NCI-H526 treated with DMSO at 0.1 percent for 48 hours (cell line): Measurements from ENCODE around the gene MRC2.
"Not testable (repeated sequence)": the region's sequence is repeated elsewhere in the genome, so short reads cannot be mapped to it uniquely, and the experiment has no call there.

Experiments used
- DNase-seq: peaks from one replicate; lab custom pipeline; 2025; lab: John Stamatoyannopoulos, UW

MRC2 gene

DNA sequence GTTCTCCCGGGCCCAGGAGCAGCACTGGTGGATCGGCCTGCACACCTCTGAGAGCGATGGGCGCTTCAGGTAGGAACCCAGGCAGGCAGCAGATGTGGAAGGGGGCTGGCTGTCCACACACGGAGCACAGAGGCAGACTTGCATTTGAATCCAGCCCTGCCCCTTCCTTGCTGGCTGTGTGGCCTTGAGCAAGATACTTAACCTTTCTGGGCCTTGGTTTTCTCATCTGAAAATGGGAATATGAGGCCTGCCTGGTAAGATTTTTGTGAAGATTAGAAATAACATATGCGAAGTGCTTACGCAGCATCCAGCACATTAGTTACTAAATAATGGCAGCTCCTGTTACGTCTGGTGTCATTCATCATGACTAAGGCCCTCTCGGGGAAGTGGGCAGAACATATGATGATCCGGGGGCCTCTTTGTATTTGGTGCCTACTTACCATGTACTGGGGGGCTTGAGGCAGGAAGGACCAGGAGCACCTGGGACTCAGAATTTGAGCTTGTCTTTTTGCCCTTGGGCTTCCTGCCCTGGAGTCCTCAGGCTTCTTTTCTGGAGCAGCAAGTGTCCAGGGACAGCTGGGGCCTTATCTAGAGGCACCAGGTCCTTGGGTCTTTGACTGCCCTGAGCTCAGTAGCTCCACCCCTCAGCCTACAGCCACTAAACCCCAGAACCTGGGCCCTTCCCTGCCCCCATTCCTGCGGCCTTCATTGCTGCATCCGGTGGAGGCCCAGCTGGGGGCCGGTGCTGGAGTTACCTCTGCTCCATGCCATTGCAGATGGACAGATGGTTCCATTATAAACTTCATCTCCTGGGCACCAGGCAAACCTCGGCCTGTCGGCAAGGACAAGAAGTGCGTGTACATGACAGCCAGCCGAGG lies 53.8 kb downstream of the MRC2 start:
- no peak for DNase-seq

GRCh38 chr17:62681939-62682381 lies 54.5 kb downstream of the MRC2 start:
- no peak for DNase-seq

GRCh38 chr17:62684179-62684578 lies 56.7 kb downstream of the MRC2 start:
- no peak for DNase-seq

GRCh38 chr17:62687997-62688396 lies 60.5 kb downstream of the MRC2 start:
- DNase-seq: no peak

DNA sequence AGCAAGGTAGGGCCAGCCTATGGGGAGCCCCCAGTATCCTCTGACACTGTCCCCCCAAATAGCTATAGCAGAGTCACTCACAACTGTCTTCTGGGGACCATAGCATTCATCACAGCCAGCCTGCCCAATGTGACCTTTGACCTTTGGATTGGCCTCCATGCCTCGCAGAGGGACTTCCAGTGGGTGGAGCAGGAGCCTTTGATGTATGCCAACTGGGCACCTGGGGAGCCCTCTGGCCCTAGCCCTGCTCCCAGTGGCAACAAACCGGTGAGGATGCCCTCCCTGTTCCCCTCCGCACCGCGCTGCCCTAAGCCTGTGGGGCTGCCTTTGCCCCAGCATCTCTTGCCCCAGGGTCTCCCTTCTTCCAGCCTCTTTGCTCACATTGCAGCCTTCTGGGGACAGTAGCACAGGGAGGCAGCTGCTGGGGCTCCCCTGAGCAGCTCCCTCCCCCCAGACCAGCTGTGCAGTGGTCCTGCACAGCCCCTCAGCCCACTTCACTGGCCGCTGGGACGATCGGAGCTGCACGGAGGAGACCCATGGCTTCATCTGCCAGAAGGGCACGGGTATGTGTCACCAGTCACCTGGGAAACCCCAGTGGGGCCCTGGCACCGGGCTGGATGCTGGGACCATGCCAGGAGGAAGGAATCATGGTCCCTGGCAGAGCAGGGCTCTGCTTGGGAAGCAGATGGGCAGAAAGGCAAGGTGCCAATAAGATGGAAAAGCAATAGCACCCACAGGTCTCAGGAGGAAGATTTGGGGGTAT lies 61.1 kb downstream of the MRC2 start:
- no peak for DNase-seq

DNA sequence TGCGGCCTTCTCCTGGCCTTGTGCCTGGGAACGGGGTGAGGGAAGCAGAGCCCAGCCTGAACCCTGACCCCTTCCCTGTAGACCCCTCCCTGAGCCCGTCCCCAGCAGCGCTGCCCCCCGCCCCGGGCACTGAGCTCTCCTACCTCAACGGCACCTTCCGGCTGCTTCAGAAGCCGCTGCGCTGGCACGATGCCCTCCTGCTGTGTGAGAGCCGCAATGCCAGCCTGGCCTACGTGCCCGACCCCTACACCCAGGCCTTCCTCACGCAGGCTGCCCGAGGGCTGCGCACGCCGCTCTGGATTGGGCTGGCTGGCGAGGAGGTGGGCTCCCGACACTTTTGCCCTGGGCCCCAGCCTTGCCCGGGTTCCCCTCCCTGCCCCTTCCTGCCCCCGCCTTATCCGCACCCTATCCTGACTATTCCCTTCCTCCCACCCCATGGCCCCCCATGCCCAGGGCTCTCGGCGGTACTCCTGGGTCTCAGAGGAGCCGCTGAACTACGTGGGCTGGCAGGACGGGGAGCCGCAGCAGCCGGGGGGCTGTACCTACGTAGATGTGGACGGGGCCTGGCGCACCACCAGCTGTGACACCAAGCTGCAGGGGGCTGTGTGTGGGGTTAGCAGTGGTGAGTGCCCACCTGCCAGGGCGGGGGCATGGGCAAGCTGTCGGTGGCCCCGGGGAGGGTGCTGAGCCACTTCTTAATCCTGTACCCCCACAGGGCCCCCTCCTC lies 62.1 kb downstream of the MRC2 start:
- no peak for DNase-seq

DNA sequence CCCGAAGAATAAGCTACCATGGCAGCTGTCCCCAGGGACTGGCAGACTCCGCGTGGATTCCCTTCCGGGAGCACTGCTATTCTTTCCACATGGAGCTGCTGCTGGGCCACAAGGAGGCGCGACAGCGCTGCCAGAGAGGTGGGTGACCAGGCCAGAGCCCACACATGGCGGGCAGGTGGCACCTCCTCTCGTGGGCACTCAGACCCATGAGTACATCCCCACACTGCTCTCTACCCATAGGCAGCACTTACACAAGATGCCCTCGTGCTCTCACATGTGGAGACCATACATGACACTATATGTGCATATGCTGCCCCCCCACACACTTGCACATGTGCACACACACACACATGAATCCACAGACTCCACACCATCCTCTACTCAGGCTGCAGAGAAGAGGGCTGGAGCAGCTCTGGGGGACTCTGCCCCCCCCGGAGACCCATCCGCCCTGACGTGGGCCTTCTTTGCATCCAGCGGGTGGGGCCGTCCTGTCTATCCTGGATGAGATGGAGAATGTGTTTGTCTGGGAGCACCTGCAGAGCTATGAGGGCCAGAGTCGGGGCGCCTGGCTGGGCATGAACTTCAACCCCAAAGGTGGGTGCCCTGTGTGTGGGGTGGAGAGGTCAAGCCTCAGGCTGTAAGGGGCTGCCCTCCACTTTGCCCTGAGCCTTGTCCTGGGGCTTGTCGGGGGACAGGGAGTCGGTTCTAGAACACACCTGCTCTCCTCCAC lies 62.9 kb downstream of the MRC2 start:
- DNase-seq: no peak

- DNase-seq: not testable (repeated sequence)
These were observed 64.1 kb downstream of the MRC2 start for GRCh38 chr17:62691589-62691915.

GRCh38 chr17:62692159-62692651 lies 64.7 kb downstream of the MRC2 start:
- DNase-seq: no peak

DNA sequence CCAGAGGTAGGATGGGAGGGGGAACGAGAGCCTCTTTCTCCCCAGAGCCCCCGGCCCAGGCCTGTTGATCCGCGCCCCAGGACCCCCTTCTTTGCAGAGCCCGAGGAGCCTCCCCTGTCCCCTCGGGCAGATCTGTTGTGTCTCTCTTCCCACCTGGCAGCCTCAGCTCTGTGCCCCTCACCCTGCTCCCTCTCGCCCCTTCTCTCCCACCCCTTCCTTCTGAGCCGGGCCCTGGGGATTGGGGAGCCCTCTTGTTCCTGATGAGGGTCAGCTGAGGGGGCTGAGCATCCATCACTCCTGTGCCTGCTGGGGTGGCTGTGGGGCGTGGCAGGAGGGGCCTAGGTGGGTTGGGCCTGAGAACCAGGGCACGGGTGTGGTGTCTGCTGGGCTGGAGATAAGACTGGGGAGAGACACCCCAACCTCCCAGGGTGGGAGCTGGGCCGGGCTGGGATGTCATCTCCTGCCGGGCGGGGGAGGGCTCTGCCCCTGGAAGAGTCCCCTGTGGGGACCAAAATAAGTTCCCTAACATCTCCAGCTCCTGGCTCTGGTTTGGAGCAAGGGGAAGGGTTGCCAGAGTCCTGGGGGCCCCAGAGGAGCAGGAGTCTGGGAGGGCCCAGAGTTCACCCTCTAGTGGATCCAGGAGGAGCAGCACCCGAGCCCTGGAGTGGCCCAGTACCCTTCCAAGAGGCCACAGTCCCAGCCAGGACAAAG lies 65.4 kb downstream of the MRC2 start:
- DNase-seq: no peak

DNA sequence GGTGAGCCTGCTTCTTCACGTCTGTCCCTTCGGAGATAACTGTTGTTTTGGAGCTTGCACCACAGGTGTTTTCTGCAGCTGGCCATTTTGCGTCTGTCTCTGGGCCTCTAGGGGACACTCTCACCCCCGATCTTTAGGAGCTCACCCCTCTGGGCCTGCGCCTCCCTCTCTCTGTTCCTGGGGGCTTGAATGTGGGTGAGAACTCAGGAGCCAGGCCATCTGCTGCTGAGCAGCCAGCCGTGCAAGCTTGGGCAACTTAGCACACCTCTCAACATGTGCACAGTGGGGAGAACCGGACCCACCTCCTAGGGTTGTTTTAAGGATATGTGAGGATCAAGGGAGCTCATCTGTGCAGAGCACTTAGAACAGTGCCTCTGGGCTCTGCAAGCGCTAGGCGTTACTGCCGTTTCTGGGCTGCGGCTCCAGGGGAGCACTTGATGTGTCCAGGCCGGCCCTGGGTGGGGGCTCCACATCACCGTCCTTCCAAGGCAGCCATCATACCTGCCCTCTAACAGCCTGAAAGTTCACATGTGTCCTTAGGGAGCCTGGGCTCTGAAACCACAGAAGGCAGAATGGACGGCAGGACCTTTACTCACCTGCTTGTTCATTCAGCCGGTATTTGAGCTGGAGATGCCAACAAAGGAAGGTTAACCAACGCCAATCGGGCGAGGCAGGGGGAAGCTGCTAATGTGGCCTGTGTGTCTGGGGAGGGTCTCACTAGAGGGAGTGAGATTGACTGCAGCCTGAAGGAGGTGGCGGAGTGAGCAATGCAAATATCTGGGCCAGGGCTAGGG lies 66.3 kb downstream of the MRC2 start:
- no peak for DNase-seq

DNA sequence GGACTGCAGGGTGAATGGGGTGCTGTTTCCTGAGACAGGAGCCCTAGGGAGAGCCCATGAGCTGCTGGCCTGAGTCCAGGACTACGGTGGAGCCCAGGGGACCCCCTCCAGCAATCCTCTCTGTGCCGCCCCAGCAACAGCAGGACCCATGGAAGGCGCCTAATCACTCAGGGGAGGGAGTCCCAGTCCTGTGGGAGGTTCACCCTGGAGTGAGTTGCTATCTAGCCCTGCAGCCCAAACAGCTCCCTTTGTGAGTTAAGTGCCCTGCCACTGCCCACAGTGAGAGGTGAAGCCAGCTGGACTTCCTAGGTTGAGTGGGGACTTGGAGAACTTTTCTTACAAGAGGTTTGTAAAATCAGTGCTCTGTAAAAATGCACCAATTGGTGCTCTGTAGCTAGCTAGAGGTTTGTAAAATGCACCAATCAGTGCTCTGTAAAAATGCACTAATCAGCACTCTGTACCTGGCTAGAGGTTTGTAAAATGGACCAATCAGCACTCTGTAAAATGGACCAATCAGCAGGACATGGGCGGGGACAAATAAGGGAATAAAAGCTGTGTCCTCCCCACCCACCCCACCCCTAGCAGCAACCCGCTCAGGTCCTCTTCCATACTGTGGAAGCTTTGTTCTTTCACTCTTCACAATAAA lies 67.7 kb downstream of the MRC2 start:
- DNase-seq: not testable (repeated sequence)

DNA sequence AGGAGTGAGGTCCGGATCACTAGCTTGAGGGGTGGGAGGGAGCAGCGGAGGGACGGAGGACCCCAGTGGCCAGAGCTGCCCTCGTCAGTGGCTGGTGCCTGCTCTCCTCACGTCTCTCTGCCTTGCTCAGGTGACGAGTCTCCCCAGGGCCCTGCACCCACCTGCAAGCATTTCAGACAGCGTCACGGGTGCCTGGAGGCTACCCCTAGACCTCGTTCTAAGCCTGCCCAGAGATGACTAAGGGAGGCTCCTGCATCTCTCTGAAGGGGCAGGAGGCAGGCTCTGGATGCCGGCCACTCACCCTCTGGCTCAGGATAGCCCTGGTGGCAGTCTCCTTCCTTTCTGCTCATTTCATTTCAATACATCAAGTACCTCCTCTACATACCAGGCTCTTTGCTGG lies 68.8 kb downstream of the MRC2 start:
- DNase-seq: no peak

DNA sequence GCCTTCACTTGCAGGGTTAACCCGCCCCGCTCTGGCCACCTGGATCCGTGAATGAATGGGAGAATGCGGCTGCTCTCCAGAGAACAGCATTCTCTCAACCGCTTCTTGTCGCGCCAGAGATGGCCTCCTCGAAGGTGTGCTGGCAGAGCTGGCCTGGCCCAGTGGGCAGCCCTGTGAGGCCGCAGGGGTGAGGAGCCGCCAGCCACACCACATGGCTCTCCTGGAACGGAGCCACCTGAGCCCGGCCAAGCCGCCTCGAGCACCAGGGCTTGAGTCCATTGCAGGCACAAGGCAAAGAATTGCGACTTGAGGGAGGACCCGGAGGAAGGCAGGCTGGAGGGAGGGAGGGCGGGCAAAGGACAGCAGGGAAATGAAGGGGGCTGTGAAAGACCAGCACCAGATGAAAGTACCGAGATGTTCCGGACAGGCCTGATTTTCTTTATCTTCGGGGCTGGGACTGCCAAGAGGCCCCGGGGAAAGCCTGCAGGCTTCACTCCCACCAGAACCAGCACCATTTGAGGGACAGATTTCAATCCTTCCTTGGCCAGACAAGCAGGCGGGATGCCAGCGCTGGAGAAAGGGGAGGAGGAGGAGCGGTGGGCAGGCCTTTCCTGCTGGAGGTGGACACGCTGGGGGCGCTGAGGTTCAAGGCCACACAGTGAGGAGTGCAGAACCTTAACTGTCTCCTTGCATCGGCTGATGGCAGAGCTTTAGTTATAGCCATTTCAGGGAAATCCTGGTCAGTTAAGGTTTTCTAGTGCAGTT lies 69.4 kb downstream of the MRC2 start:
- no peak for DNase-seq

DNA sequence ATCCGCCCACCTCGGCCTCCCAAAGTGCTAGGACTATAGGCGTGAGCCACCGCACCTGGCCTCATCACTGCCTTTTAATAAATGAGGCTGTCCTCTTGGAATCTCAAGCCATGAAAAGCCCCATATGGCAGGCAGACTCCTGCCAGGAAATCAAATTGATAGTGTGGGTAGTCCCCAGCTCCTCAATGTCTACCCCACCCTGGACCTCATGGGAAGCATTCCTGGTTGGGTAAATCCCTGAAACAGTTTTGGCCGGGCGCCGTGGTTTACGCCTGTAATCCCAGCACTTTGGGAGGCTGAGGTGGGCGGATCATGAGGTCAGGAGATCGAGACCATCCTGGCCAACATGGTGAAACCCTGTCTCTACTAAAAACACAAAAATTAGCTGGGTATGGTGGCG lies 71.0 kb downstream of the MRC2 start:
- DNase-seq: not testable (repeated sequence)

DNA sequence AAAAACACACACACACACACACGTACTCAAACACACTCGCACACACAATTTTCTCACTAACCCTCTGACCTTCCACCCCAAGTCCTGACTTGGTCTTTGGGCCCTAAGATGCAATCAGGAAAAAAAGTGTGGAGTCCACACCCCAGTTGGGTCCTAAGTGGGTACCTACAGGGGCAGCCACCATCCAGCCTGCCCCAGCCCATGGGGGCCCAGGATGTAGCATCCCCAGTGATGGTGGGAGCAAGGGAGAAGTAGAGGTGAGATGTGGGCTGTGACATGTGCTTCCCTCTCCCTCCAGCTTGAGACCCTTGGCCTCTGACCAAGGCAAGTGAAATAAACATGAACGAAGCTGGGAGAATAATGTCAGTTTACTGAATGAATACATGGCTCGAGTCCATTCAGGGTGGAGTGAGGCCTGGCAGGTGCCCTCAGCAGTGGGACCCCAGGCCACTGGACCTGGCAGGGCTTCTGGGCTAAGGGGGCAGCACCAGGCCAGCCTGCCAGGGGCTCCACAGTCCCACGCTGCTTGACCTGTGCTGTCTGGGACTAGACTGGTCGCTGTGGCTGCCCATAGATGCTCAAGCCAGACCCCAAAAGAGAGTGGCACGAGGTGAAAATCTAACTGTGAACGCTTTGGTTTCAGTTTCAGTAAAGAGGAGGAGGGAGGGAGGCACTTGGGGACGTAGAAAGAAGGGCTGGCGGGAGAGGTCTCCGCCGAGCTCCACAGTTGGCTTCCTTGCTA lies 73.7 kb downstream of the MRC2 start:
- DNase-seq: no peak

GRCh38 chr17:62701706-62702085 lies 74.2 kb downstream of the MRC2 start:
- no peak for DNase-seq

DNA sequence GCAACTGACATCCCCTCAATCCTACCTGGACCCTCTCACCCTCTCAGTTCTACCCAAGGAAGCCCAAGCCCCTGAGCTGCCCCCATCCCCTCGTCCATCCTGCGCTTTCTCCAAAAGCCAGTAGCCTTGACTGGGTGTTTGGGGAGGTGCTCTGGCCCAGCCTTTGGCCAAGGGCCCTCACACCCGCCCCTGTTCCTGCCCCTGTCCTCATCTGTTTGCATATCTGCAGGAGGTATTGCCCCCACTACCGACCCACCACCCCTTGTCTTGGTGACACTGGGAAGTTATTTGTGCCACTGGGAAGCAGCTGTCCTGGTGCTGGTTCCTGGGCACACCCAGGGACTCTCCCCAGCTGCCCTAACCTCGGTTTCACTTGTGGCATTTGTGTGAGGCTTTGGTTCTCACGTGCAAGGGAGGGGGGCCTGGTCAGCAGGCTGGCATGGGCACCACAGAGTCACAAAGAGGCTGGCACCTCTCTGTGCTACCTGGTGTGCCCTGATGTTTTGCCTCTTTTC lies 75.3 kb downstream of the MRC2 start:
- DNase-seq: no peak
